Stimulated activated CD8-positive, alpha-beta memory T cell treated with anti-CD3 and anti-CD28 coated beads, Interleukin-4, amount 100 ng/mL, for 48 hours (primary cell): Measurements from ENCODE around the gene GON4L.
"Not testable (repeated sequence)": the region's sequence is repeated elsewhere in the genome, so short reads cannot be mapped to it uniquely, and the experiment has no call there.

Experiments used
- DNase-seq: peaks from one replicate; pipeline ENCODE4 v3.0.0-alpha.2; 2020

Gene GON4L

DNA sequence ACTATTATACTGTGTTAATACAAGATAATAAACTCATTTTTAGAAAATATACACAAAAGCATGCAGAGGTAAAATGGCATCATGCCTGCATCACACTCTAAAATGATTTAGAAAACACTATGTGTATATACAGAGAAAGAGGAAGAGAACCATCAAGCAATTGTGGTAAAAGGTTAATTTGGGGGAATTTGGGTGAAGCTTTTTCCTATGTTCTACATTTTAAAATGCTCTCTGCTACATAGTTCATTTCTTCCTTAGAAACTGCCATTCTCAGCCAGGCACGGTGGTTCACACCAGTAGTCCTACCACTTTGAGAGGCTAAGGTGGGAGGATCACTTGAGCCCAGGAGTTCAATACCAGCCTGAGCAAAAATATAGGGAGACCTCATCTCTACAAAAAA, 44.1 kb downstream of the GON4L start:
- DNase-seq, result no peak

DNA sequence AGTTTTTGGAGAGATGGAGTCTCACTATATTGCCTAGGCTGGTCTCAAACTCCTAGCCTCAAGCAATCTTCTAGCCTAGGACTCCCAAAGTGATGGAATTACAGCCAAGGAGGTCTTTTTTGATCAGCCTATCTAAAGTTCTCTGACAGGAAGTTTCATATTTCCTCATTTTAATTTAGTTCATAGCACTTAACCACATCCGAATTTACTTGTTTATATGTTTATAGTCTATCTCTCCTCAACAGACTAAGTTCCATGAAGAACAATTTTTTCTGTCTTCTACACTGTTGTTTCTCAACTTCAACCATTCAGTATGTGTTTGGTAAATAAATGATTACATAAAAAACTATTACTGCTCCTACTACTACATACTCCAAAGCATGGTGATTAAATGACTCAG, 47.9 kb downstream of the GON4L start:
- no peak for DNase-seq

DNA sequence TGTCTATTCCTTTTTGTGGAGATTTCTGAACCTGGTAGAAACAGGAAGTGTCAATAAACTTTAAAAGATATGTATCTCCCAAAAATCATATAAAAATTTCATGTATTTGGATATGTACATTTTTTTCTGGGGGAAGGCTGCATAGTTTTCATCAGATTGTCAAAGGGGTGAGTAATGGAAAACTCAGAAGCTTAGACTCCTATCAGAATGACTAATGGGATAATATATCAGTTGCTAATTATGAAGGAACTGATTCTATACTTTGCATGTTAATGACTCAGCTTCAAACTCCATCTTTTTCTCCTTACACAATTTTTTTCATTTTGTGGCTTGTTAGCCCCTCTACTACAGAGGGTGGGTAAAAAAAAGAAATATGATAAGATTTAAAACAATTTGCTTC, 55.9 kb downstream of the GON4L start:
- no peak for DNase-seq

DNA sequence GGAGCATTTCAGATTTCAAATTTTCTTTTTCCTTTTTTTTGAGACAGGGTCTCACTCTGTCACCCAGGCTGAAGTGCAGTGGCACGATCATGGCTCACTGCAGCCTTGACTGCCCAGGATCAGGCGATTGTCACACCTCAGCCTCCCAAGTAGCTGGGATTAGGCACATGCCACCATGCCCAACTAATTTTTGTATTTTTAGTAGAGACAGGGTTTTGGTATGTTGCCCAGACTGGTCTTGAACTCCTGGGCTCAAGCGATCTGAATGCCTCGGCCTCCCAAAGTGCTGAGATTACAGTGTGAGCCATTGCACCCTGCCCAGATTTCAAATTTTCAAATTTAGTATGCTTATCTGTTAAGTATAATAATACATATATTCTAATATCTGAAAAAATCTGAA, 61.4 kb downstream of the GON4L start:
- not testable (repeated sequence) for DNase-seq

DNA sequence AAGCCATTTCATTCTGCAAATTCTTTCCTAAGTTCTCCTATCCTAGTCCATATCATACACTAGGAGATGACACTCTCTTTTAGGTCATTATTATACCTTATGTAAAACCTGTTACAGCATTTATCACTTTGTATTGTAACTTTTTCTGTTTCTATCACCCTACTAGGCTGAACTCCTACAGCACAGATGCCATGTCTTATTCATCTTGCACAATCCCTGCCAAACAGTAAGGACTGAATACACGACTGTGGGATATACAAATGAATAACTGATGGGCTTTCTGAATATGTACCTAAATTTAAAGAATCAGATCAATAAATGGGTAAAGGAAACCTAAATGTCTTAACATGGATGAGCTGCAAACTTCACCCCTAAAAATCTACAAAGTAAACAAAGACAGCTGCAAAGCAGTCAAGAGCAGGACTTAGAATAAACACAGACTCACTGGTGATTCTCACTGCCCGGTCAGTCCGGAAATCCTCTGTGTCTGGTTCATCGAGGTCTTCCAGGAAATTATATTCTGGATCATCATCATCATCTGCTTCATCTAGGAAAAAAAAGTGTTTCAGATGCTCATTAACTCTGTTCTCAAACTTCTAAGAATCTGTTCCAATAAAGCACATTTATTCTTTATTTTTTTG, 62.3 kb downstream of the GON4L start:
- DNase-seq, result no peak

DNA sequence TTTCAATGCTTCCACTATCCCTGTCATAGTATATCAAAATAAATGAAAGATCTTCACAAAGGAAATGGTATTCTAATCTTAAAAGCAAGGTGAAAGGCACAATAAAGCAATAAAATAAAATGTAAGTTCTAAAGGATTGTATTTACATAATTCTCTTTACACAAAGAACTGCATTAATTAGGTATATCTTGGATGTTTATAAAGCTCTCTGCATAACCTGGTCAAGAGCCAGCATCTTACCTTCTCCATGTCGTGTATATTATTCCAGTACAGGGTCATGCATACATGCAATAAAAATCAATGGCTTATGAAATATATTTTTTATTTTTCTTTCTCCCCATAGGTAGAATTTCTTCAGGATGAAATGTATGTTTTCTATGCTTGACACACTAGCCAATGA, 63.8 kb downstream of the GON4L start:
- DNase-seq, result no peak

DNA sequence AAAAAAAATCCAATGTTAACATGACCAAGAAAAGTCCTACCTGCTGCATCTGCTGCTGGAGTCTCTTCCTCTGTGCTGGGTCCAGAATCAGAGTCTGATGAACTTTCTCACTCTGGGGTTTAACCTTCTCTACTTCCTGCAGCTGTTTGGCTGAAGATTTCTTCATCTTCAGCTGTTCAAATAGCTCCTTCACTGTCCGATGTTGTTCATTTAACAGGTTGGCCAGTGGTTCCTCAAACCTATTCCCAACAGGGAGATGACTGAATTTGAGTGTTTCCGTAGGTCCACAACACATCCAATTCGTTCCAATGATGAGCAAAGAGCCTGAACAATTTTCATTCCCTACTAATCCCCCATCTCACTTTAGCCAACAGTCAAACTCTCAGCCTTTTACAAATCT, 79.4 kb downstream of the GON4L start:
- DNase-seq, result no peak

DNA sequence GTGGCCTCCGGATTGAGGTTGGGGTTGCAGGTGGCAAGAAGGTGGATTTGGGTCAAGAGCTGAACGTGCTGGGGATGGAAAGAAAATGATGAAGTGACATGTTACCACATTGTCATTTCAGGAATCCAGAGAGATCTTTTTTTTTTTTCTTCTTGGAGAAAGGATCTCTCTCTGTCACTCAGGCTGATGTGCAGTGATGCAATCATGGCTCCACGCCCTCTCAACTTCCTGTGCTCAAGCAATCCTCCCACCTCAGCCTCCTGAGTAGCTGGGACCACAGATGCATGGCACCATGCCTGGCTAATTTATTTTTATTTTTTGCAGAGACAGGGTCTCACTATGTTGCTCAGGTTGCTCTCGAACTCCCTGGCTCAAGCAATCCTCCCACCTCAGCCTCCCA, 80.6 kb downstream of the GON4L start:
- DNase-seq, result no peak

DNA sequence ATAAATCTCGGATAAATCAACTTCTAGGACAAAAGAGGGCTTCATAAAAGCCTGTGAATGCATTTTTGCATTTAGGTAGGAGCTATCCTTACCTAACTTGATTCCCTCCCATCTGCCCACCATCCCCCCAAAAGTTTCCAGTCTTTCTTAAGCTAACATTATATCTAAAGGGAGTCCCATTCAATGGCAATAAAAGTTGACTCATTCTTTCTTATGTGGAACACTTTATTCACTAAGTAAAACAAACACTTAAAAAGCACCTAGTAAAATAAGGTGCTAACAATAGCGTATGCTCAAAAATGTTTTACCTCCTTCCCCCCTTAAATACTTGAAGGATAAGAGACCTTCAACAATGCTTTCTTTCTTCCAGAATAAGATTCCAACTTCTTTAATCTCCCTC, 83.8 kb downstream of the GON4L start:
- no peak for DNase-seq

DNA sequence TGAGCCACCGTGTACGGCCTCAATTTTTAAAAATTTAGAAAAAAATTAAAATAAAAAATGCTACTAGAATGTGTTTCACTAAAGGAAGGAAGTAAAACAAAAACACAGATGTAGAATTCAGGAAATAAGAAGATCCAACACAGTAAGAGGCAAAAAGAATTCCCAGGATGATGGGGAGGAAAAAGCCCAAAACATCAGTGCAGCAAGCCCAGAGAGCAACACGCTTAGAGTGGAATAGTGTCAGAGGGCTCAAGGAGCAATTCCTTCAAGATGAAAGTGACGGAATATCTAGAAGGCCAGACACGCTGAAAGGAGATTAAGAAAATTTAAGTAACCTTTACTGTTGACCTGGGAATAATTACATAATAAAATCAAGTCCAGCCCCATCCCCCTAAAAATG, 87.8 kb downstream of the GON4L start:
- no peak for DNase-seq

DNA sequence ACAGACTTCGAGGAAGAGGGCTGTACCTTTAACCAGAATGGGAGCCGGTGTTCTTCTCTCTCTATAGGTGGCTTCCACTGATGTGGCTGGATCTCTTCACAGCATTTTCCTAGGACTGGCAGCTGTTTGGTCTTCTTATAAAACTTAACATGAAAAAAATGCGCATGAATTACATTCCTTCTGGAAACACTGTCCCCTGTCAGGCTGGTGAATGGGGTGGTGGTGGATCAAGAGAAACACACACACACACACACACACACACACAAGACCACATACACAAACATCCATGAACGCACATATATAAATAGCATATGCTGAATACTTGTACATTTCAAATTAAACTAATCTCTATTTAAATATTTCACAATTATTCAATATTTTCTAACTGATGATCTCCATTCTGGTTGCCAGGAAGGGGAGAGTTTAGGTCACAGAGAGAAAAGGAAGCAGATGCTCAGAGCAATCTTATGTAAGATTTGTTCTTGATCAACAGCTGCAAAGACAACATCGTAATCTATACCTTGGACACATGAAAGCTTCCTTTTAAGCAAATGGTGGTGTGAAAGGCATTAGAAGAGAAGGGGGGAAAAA, 89.5 kb downstream of the GON4L start:
- DNase-seq, result not testable (repeated sequence)

DNA sequence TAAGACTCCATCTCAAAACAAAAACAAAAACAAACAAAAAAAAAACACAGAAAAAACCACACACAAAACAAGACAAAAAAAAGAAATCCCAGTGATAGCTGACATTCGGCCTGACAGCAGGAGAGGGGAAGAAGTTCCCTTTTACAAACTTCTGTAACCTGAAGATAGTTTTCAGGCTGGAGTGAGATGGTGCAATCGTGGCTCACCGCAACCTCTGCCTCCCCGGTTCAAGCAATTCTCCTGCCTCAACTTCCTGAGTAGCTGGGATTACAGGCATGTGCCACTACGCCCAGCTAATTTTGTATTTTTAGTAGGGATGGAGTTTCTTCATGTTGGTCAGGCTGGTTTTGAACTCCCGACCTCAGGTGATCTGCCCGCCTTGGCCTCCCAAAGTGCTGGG, 93.0 kb downstream of the GON4L start:
- DNase-seq, result not testable (repeated sequence)

DNA sequence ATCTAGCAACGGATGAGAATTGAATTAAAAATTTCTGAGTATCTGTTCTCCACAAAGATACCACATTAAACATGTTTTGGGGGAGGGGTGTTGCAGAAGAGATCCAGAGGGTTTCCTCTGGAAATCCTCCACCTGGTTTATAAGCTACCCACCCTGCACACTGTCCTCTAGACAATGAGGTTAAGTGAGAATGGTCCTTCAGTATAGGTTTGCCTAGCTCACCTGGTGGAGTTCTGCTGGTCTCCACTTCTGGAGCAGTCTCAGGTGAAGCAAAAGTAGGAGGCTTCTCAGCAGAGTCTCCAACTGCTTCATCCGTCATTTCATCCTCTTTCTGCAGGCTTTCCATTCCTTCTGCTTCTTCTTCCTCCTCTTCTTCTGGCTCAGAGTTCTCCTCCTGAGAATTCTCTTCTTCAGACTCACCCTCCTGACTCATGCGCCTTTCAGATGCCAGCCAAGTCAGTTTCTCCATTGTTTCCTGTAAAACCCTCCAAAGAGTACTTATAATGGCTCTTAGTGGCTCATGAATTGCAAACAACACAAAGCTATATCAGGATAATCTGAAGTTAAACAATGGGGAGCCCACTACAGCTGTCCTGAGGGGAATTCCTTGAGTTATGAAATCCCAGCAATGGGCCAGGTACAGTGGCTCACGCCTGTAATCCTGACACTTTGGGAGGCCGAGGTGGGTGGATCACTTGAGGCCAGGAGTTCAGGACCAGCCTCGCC, 93.8 kb downstream of the GON4L start:
- DNase-seq, result not testable (repeated sequence)

DNA sequence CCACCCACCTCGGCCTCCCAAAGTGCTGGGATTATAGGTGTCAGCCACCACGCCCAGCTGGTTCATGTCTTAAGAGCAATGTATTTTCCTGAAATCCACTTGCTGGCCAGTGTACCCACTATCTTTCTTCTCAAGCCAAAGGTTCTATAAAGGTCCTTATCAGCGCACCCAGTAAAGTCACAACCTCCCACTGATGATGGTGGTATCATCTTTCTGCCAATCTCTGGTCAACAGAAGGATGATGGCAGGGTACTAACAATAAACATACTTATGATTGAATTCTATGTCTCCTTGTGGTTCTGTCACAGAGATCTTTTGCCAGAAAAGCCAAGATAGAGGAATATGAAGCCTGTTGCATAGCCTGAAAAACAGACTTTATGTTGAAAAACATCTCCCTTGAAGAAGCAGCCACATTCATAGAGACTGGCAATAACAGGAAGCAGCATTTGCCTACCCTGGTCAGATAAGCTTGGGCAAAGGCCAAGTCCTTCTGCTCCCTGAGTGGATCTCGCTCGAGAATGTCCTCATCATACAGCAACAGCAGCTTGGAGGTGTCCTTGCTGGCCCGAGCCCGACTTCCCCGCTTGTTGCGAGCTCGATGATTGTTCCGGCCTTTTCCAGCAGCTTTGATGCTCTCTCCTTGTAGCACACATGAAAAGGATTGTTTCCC, 95.1 kb downstream of the GON4L start:
- no peak for DNase-seq

DNA sequence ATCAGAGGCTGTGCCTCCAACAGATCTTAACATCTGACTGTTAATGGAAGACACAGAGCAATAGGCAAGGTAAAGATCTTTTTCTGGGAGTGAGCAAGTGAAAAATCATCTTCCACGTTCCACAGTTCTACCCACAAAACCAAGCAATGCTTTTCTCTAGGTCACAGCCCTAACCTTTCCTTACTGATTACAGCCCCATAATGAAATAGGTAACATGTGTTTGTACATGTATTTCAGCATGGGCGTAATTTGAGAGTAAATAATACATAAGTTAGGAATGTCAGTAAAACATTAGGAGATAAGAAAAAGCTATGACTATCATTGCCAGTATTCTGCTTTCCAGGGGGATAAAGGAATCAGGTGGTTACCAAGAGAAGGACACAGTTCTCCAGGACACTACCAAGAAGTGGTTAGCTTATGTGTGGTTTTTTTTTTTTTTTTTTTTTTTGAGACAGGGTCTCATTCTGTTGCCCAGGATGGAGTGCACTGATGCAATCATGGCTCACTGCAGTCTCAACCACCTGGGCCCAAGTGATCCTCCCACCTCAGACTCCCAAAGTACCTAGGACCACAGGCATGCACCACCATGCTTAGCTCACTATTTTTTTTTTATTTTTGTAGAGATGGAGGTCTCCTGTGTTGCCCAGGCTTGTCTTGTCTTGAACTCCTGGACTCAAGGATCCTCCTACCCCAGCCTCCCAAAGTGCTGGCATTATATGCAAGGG, 96.1 kb downstream of the GON4L start:
- DNase-seq, result no peak

DNA sequence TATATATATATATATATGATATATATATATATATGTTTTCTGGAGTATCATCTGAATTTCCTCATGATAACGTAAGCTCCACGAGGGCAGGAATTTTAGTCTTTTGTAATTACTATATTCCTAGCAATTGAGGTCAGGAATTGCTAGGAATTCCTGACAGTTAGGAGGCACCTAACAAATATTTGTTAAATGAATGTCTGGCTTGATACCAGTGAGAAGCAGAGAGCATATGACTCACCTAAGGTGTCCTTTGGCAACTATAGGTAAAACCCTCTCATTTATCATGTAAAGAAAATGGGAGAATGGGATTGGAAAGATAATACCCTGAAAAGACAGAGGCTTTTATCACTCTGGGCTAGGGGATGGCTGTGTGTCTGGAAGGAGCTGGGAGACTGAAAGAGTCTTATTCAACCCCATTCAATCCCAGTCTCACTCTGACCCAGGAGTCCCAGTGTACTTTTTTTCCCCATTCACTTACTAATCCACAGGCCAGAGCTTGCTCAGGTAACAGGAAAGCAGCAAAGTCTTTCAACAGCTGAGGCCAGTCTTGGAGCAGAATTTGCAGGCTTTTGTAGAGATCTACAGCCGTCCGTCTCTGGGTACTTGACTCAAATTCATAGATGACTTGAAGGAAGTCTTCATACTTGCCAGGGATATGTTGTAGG, 96.9 kb downstream of the GON4L start:
- DNase-seq, result no peak

DNA sequence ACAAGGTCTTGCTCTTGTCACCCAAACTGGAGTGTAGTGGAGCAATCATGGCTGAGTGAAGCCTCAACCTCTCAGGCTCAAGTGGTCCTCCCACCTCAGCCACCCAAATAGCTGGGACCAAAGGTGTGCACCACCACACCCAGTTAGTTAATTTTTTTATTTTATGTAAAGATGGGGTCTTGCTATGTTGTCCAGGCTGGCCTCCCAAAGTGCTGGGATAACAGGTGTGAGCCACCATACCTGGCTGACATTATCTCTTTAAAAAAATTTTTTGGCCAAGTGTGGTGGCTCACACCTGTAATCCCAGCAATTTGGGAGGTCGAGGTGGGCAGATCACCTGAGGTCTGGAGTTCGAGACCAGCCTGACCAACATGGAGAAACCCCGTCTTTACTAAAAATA, 98.0 kb downstream of the GON4L start:
- not testable (repeated sequence) for DNase-seq

DNA sequence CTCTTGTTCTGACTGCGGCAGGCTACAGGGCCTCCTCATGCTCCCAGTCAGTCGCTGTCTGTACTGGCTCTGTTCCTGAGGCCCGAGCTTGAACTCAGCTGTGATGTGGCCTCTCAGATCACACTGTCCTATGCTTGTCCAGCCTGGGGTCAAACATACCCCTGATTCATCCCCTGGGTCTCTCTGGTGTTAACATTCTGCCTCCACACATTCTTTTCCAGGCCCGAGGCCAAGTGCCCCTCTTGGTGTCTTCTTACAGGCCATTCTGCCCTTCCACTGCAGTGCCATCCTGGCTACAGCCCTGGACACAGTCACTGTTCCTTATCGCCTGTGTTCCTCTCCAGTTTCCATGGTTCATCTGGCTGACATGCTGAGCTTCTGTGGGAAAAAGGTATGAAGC, 108.9 kb downstream of the GON4L start:
- DNase-seq, result not testable (repeated sequence)

DNA sequence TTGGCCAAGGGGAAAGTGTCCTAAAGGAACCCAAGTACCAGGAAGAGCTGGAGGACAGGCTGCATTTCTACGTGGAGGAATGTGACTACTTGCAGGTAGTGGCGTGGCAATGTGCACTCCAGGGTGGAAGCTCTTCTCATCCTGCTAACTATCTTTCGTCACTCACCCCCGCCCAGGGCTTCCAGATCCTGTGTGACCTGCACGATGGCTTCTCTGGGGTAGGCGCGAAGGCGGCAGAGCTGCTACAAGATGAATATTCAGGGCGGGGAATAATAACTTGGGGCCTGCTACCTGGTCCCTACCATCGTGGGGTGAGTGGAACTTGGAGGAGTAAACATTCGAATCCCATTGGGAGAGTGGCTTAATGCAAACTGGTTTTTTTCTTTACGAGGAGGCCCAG, 109.4 kb downstream of the GON4L start:
- DNase-seq, result not testable (repeated sequence)

DNA sequence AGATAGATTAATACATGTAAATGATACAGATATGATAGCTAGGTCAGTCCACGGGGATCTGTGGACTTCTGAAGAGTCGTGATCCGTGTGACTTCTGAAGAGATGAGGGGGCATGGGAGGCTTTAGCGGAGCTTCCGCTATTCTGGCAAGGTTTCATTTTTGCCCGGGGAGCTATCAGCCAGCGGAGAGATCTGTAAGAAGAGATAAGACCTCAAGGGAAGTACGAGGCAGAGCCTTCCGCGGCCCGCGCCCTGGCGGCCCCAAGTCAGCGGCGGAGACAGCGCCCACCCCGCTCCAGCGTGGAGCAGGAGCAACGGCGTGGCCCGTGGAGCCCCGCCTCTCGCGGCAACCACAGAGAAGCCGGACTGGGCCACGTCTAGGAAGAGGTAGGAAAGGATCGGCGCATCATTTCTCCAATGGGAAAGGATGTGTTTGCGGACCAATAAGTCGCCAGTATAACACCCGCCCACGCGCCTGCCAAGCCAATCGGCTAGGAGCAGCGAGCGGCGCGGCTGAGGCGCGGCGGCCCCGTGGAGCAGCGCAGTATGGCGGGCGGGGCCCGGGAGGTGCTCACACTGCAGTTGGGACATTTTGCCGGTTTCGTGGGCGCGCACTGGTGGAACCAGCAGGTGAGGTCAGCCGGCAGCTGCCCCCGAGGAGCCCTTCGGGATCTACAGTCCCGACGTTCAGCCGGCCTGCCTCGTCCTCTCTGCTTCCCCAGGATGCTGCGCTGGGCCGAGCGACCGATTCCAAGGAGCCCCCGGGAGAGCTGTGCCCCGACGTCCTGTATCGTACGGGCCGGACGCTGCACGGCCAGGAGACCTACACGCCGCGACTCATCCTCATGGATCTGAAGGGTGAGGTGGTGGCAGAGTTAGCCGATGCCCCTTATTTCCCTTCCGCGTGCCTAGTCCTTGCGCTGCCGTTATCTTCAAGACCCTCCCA, 111.5 kb downstream of the GON4L start:
- DNase-seq, result peak; percentile 99

DNA sequence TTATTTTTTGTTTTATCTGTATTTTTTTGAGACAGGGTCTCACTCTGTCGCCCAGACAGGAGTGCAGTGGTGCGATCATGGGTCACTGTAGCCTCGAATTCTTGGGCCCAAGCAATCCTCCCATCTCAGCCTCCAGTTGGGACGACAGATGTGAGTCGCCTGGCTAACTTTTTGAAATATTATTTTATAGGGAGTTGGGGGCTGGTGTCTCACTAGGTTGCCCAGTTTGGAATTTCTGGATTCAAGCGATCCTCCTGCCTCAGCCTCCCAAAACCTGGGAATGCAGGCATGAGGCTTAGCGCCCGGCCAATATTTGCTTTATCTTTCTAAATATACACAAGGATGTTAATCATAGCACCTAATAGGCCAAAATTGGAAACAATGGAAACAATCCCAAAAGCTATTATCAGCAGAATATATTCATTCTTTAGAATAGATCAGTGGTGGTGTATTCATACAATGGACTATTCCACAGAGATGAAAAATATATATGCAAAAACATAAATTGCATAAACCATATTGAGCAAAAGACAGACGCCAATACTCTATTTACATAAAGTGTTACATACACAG, 112.2 kb downstream of the GON4L start:
- DNase-seq, result no peak
